Fibroblast of villous mesenchyme (primary cell): Measurements from ENCODE around the gene FAM162A. TPM values are rescaled to one million over a fixed set of nuclear protein-coding genes. Genes with fewer than 3 reads are reported as not detected.
A peak's percentile ranks its signal among the peaks of the same experiment; 100 is the strongest.

ENCODE experiments used
- DNase-seq: peaks from one replicate; pipeline ENCODE4 v3.0.0-alpha.2; 2010; ENCODE audit warnings: low read depth
- H3K4me3 ChIP-seq: 2 replicates; pipeline ENCODE4 v1.5.1; 2011; ENCODE audit warnings: low read depth, mild to moderate bottlenecking, low read length
- total RNA-seq: library from RNA; depleted of rRNA; stranded (reverse); fragments of >200 nt; gene quantifications from 2 replicates; pipeline ENCODE4 v1.2.3, GENCODE V29; 2012
- TF ChIP-seq, protein P1 (sequence below): IDR thresholded peaks from 2 replicates; pipeline ENCODE4 v1.5.1; 2012; ENCODE audit warnings: low read depth, mild to moderate bottlenecking, low read length; ENCODE audit not compliant: insufficient read depth

FAM162A gene
- total RNA-seq, 1 donor = 7.3 TPM

DNA sequence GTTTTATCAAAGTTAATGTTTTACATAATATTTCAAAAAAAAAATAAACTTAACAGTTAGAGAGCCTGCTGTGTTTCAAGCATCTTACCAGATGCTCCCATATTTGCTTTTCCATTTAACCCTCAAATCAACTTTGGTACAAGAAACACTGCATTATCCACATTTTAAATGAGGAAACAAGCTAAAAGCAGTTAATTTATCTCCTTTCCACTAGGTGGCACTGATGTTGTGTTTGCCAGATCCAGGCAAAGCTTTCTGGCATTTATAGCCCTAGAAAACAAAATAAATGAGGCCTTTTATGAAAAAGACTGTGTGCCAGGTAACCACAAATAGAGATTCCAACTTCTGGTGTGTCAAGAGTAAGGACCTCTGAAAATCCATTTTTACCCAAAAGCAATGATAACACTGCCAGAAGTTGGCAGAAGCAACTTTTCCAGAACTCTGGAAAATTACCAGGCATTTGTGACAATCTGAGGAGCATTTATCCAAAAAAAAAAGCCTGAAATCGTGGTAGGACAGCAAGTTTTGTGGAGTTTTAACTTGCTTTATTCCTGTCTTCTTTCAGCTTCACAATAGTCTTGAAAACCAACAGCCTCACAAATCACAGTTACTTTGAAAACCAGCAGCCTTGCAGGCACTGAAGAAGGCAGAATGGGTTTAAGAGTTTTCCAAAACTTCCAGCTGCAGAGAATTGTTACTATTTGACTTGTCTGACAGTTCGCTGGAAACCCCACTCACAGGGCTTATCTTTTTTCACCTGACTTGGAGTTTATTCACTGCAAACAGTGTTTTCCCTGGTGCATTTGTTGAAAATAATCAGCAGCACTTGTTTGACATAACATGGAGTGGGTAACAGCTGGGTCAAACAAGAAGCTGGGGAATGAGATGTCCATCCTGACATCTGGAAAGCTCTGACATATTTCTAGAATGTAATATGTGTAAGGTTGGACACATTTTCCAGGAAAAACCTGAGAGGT lies 9.2 kb downstream of the FAM162A start:
- TF ChIP-seq, protein P1, sequence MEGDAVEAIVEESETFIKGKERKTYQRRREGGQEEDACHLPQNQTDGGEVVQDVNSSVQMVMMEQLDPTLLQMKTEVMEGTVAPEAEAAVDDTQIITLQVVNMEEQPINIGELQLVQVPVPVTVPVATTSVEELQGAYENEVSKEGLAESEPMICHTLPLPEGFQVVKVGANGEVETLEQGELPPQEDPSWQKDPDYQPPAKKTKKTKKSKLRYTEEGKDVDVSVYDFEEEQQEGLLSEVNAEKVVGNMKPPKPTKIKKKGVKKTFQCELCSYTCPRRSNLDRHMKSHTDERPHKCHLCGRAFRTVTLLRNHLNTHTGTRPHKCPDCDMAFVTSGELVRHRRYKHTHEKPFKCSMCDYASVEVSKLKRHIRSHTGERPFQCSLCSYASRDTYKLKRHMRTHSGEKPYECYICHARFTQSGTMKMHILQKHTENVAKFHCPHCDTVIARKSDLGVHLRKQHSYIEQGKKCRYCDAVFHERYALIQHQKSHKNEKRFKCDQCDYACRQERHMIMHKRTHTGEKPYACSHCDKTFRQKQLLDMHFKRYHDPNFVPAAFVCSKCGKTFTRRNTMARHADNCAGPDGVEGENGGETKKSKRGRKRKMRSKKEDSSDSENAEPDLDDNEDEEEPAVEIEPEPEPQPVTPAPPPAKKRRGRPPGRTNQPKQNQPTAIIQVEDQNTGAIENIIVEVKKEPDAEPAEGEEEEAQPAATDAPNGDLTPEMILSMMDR = peak; percentile 77
- DNase-seq = peak; percentile 74
- no peak overlapping the region for H3K4me3 ChIP-seq

DNA sequence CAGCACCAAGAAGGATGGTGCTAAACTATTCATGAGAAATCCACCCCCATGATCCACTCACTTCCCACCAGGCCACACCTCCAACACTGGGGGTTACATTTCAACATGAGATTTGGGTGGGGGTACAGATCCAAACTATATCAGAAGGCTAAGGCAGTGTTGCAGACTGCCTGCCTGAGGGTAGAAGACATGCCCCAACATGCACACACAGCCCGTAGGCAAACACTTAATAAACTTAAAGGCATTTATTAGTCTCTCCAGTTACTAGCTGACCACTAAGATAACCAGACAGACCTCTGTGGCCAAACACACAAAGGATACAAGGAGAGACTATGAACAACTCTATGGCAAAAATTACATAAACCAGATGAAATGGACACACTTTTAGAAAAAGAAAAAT lies 10.2 kb downstream of the FAM162A start:
- TF ChIP-seq, protein P1 = no peak
- no peak overlapping the region for H3K4me3 ChIP-seq
- DNase-seq = peak; percentile 69

DNA sequence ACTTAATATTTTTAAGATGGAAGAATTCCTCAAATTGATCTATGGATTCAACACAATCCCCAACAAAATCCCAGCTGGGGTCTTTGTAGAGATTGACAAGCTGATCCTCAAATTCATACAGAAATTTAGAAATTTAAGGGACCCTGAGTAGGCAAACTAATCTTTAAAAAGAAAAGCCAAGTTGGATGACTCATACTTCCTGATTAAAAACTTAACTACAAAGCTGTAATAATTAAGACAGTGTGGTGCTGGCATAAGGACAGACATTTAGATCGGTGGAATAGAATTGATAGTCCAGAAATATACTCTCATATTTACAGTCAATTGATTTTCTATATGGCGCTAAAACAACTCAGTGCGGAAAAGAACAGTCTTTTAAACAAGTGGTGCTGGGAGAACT lies 11.6 kb downstream of the FAM162A start:
- DNase-seq = peak; percentile 19
- H3K4me3 ChIP-seq = no peak overlapping the region
- TF ChIP-seq, protein P1 = no peak

DNA sequence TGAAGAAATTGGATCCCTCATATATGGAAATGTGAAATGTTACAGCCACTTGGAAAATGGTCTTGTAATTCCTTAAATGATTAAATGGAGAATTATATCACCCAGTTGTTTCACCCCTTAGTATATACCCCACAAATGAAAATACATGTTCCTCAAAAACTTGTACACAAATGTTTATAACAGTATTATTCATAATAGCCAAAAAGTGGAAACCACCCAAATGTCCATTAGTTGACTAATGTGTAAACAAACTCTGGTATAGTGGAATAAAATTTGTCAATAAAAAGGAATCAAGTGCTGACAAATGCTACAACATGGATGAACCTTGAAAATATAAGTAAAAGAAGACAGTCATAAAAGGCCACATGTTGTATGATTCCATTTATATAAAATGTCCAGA lies 12.5 kb downstream of the FAM162A start:
- TF ChIP-seq, protein P1 = no peak
- no peak overlapping the region for H3K4me3 ChIP-seq
- DNase-seq = no peak

DNA sequence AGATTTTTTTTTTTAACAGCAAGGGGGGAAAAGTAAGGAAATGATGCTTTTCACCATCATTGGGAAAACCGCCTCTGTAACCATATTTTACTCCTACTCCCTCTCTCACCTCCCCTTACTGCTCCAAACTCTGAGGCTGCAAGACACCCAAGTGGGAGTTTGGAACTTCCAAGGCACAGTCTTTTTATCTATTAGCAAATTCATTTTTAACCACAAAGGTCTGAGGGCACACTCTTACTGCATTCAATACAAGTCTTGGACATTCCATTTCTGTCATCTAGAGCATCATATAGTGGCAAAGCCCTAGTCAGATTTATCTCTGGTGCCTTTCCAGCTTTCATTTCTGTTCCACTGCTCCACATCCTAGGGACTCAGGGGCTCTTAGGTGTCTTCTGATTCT lies 13.2 kb downstream of the FAM162A start:
- TF ChIP-seq, protein P1 = no peak
- H3K4me3 ChIP-seq = no peak overlapping the region
- DNase-seq = peak; percentile 32

DNA sequence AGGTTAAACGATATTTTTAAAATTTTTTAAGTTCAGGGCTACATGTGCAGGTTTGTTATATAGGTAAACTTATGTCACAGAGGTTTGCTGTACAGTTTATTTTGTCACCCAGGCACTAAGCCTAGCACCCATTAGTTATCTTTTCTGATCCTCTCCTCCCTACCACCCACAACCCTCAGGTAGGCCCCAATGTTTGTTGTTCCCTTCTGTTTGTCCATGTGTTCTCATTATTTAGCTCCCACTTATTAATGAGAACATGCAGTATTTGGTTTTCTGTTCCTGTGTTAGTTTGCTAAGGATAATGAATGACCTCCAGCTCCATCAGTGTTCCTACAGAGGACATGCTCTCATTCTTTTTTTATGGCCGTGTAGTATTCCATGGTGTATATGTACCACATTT lies 14.9 kb downstream of the FAM162A start:
- DNase-seq = no peak
- H3K4me3 ChIP-seq = no peak overlapping the region
- TF ChIP-seq, protein P1 = no peak
